Activated naive CD8-positive, alpha-beta T cell treated with anti-CD3 and anti-CD28 coated beads, Interleukin-2, amount 50 U/mL, for 24 hours (primary cell): ENCODE results near the gene UBXN11.
"Not testable (repeated sequence)": the region's sequence is repeated elsewhere in the genome, so short reads cannot be mapped to it uniquely, and the experiment has no call there.

Experiments used
- ATAC-seq: fragments of 150-1000 bp; cut with Tn5 transposase; one replicate; pipeline ENCODE4 v1.10.0; 2021
- DNase-seq: peaks from one replicate; pipeline ENCODE4 v3.0.0; 2021
- H3K27ac Mint-ChIP-seq: one replicate; pipeline ENCODE4 v1.8.0; 2021; ENCODE audit warnings: mild to moderate bottlenecking, mixed read lengths
- H3K27me3 Mint-ChIP-seq: one replicate; pipeline ENCODE4 v1.8.0; 2021; ENCODE audit warnings: mixed read lengths
- H3K36me3 Mint-ChIP-seq: one replicate; pipeline ENCODE4 v1.8.0; 2021; ENCODE audit warnings: low read depth, mixed read lengths
- H3K4me1 Mint-ChIP-seq: one replicate; pipeline ENCODE4 v1.8.0; 2021; ENCODE audit warnings: mixed read lengths
- H3K4me3 Mint-ChIP-seq: one replicate; pipeline ENCODE4 v1.8.0; 2021; ENCODE audit warnings: mild to moderate bottlenecking, moderate library complexity, mixed read lengths
- H3K9me3 Mint-ChIP-seq: one replicate; pipeline ENCODE4 v1.8.0; 2021; ENCODE audit warnings: mixed read lengths

UBXN11 gene

GRCh38 chr1:26302733-26303405, 3.6 kb downstream of the UBXN11 start:
- Mint-ChIP-seq H3K36me3 (peaks cover 3% of the 10 kb centered on the region), H3K4me1 (peaks cover 28% of the 10 kb centered on the region), H3K27ac (no peak overlapping the region), H3K27me3 (no peaks in the 10 kb centered on the region), H3K9me3 (no peaks in the 10 kb centered on the region), H3K4me3 (no peak overlapping the region)
- ATAC-seq (no peak), DNase-seq (no peak)

GRCh38 chr1:26300578-26301275, 5.7 kb downstream of the UBXN11 start:
- Mint-ChIP-seq H3K27ac (no peak overlapping the region), H3K27me3 (no peaks in the 10 kb centered on the region), H3K4me3 (no peak overlapping the region), H3K36me3 (peaks cover 8% of the 10 kb centered on the region), H3K4me1 (peaks cover 8% of the 10 kb centered on the region), H3K9me3 (no peaks in the 10 kb centered on the region)
- DNase-seq (no peak), ATAC-seq (no peak)

- Mint-ChIP-seq H3K9me3 (no peaks in the 10 kb centered on the region), H3K4me1 (peaks cover 2% of the 10 kb centered on the region), H3K4me3 (no peak overlapping the region), H3K36me3 (peaks cover 11% of the 10 kb centered on the region), H3K27me3 (no peaks in the 10 kb centered on the region), H3K27ac (no peak overlapping the region)
- no peak for DNase-seq
- ATAC-seq = no peak
These were observed 8.7 kb downstream of the UBXN11 start for GRCh38 chr1:26297791-26298124.

GRCh38 chr1:26297057-26297790, 9.2 kb downstream of the UBXN11 start:
- DNase-seq = no peak
- no peaks in the 10 kb centered on the region for H3K27me3 Mint-ChIP-seq
- no peak overlapping the region for H3K27ac Mint-ChIP-seq
- H3K36me3 Mint-ChIP-seq = peaks cover 11% of the 10 kb centered on the region
- H3K4me3 Mint-ChIP-seq = no peak overlapping the region
- H3K9me3 Mint-ChIP-seq = no peaks in the 10 kb centered on the region
- no peak for ATAC-seq
- peaks cover 5% of the 10 kb centered on the region for H3K4me1 Mint-ChIP-seq

- H3K27ac Mint-ChIP-seq = no peak overlapping the region
- no peaks in the 10 kb centered on the region for H3K27me3 Mint-ChIP-seq
- H3K4me1 Mint-ChIP-seq = peaks cover 12% of the 10 kb centered on the region
- no peaks in the 10 kb centered on the region for H3K9me3 Mint-ChIP-seq
- H3K4me3 Mint-ChIP-seq = no peak overlapping the region
- peaks cover 11% of the 10 kb centered on the region for H3K36me3 Mint-ChIP-seq
- DNase-seq (no peak), ATAC-seq (no peak)
These were observed 9.9 kb downstream of the UBXN11 start for GRCh38 chr1:26296340-26297056.

GRCh38 chr1:26295194-26296138, 11.0 kb downstream of the UBXN11 start:
- H3K27ac Mint-ChIP-seq = no peak overlapping the region
- no peak for ATAC-seq
- peaks cover 11% of the 10 kb centered on the region for H3K36me3 Mint-ChIP-seq
- H3K9me3 Mint-ChIP-seq = no peaks in the 10 kb centered on the region
- no peak for DNase-seq
- H3K4me1 Mint-ChIP-seq = peaks cover 22% of the 10 kb centered on the region
- no peak overlapping the region for H3K4me3 Mint-ChIP-seq
- no peaks in the 10 kb centered on the region for H3K27me3 Mint-ChIP-seq

GRCh38 chr1:26293911-26294463, 12.4 kb downstream of the UBXN11 start:
- Mint-ChIP-seq H3K36me3 (peaks cover 8% of the 10 kb centered on the region), H3K9me3 (no peaks in the 10 kb centered on the region), H3K27ac (no peak overlapping the region), H3K4me3 (no peak overlapping the region), H3K4me1 (peaks cover 35% of the 10 kb centered on the region), H3K27me3 (no peaks in the 10 kb centered on the region)
- ATAC-seq = no peak
- DNase-seq = no peak

GRCh38 chr1:26292735-26293134, 13.7 kb downstream of the UBXN11 start:
- H3K36me3 Mint-ChIP-seq, DNase-seq, ATAC-seq, H3K27me3 Mint-ChIP-seq, H3K9me3 Mint-ChIP-seq, H3K4me3 Mint-ChIP-seq, H3K27ac Mint-ChIP-seq: not testable (repeated sequence)
- peaks cover 48% of the 10 kb centered on the region for H3K4me1 Mint-ChIP-seq

GRCh38 chr1:26291939-26292338, 14.5 kb downstream of the UBXN11 start:
- Mint-ChIP-seq H3K4me1 (peaks cover 56% of the 10 kb centered on the region), H3K36me3 (peaks cover 11% of the 10 kb centered on the region), H3K27me3 (no peaks in the 10 kb centered on the region), H3K4me3 (no peak overlapping the region), H3K27ac (peak overlapping the region; percentile 64), H3K9me3 (no peaks in the 10 kb centered on the region)
- DNase-seq (no peak), ATAC-seq (no peak)

- Mint-ChIP-seq H3K9me3 (no peaks in the 10 kb centered on the region), H3K27ac (peak overlapping the region; percentile 98), H3K4me1 (peaks cover 61% of the 10 kb centered on the region), H3K36me3 (peaks cover 12% of the 10 kb centered on the region), H3K4me3 (no peak overlapping the region), H3K27me3 (no peaks in the 10 kb centered on the region)
- no peak for ATAC-seq
- DNase-seq = no peak
These were observed 15.0 kb downstream of the UBXN11 start for GRCh38 chr1:26291433-26291832.

GRCh38 chr1:26290882-26291261, 15.6 kb downstream of the UBXN11 start:
- peak overlapping the region; percentile 98 for H3K27ac Mint-ChIP-seq
- H3K4me1 Mint-ChIP-seq = peaks cover 66% of the 10 kb centered on the region
- H3K27me3 Mint-ChIP-seq = no peaks in the 10 kb centered on the region

GRCh38 chr1:26290122-26290881, 16.1 kb downstream of the UBXN11 start:
- Mint-ChIP-seq H3K36me3 (peaks cover 8% of the 10 kb centered on the region), H3K9me3 (no peaks in the 10 kb centered on the region), H3K4me3 (peak overlapping the region; percentile 45), H3K4me1 (peaks cover 72% of the 10 kb centered on the region), H3K27me3 (no peaks in the 10 kb centered on the region), H3K27ac (peak overlapping the region; percentile 98)
- DNase-seq = peak; percentile 31
- ATAC-seq = peak; percentile 4

More at GRCh38 chr1:26290882-26291261, 15.6 kb downstream of the UBXN11 start:
- DNase-seq = no peak
- H3K4me3 Mint-ChIP-seq = no peak overlapping the region
- peaks cover 7% of the 10 kb centered on the region for H3K36me3 Mint-ChIP-seq
- ATAC-seq = no peak
- no peaks in the 10 kb centered on the region for H3K9me3 Mint-ChIP-seq
